Activated T-helper 9 cell treated with anti-CD3 and anti-CD28 coated beads, Interleukin-2, amount 50 U/mL, for 16 hours (primary cell): Measurements from ENCODE around the gene ANHX.
"Not testable (repeated sequence)": the region's sequence is repeated elsewhere in the genome, so short reads cannot be mapped to it uniquely, and the experiment has no call there.

ENCODE experiments used
- DNase-seq: peaks from one replicate; pipeline ENCODE4 v3.0.0-alpha.2; 2020; ENCODE audit warnings: low read depth

The ANHX gene

DNA sequence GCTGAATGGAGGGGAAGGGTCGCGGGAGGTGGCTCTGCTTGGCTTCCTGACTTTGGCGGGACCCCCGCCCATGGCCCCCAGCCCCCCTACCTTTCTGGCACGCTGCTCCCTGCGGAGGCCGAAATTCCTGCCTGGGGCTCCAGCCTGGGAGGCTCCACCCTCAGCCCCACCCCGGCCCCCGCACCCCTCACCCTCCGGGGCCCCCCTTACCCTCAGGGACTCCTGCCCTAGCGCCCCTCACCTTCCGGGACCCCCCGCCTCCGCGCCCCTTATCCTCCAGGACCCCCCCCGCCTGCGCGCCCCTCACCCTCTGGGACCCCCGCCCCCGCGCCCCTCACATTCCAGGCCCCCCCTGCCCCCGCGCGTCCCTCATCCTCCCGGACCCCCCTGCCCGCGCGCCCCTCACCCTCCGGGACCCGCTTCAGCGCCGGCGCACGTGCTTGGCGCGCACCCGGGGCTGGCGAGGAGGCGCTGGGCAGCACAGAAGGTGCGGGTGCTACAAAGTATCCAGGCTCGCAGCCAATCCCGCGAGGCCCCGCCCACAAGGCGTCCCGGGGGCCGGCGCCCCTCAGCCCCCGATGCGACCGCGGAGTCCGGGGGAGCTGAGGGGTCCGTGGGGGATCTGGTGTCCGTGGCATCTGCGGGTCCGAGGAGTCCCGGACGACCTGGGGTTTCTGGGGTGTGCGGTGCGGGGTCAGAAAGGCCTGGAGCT is at the start of gene ANHX:
TSS of gene ANHX (minus strand) at position 477 of the 712 bp plus-strand sequence. CDS start 1,521 bp downstream, outside the sequence.
- DNase-seq, result no peak

DNA sequence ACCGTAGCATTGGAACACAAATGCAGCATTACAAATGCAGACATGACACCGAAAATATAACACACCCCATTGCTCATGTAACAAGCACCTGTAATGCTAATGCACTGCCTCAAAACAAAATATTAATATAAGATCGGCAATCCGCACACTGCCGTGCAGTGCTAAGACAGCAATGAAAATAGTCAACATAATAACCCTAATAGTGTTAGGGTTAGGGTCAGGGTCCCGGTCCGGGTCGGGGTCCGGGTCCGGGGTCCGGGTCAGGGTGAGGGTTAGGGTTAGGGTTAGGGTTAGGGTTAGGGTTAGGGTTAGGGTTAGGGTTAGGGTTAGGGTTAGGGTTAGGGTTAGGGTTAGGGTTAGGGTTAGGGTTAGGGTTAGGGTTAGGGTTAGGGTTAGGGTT is 29.0 kb upstream of the ANHX start:
- not testable (repeated sequence) for DNase-seq

DNA sequence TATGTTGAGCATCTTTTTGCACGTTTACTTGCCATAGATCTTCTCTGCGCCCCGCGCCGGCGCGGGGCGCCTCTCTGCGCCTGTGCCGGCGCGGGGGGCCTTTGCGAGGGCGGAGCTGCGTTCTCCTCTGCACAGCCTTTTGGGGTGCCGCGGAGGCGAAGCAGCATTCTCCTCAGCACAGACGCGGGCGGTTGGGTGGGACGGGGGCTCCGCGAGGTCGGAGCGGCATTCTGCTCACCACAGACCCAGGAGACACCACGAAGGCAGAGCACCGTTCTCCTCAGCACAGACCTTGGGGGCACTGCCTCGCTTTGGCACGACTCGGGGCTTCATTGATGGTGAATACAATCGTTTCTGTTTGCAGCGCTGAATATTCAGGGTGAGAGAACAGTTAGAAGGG is 28.5 kb upstream of the ANHX start:
- DNase-seq, result no peak

DNA sequence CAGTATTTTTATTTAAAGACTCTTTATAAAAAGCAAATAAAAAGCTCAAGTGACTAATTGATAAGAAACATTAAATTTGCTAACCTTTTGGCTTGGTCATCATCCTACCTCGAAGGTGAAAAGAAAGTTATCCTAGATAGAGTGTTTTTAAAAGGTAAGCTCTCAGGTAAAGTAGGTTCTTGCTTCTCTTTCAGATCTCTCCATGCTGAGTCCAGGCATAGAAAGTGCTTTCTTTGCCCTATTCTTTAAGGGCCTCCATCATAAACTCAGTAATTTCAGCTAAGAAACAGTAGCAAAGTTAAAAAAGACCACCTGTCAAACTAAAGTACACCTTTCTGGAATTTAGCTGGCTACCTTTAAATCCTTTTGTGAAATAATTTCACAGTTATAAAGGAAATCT is 20.6 kb upstream of the ANHX start:
- DNase-seq, result no peak

DNA sequence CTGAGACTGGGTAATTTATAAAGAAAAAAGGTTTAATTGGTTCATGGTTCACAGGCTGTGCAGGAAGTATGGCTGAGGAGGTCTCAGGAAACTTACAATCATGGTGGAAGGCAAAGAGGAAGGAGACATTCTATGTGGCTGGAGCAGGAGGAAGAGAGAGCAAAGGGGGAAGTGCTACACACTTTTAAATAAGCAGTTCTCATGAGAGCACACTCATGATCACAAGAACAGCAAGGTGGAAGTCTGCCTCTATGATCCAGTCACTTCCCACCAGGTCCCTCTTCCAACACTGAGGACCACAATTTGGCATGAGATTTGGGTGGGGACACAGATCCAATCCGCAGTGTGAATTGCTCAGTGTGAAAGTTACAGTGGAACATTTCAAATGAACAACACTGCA is 20.2 kb upstream of the ANHX start:
- DNase-seq, result not testable (repeated sequence)

DNA sequence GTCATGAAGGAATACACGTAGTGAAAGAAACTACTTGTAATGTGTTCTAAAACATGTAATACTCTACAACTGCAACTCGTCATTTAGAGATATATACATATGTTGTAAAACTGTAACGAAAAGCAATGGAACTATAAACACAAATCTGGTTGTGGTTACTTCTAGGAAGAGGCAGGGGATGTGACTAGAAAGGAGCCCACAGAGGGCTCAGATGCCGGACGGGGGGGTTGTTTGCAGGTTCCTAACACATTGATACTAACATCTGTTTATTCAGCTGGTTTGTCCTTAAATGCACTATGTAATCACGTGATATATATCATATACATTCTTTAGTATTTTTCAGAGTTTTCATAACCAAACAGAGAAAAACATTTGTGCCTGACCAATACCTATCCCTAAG is 16.1 kb upstream of the ANHX start:
- DNase-seq, result no peak

DNA sequence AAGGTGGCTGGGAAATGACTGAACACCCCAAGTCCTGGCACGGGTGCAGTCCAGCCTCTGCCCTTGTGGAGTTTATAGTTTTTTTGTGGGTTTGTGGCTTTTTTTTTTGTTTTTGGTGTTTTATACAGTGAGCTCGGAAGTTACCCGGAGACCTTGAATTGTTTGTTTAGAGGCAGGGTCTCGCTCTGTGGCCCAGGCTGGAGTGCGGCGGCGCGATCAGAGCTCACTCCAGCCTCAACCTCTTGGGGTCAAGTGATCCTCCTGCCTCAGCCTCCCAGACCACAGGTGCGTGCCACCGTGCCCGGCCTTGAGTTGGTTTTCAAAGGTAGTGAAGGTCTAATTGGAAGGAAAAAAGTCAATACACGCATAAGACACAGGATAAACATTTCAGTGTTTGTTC is 879 bp upstream of the ANHX start:
- no peak for DNase-seq

DNA sequence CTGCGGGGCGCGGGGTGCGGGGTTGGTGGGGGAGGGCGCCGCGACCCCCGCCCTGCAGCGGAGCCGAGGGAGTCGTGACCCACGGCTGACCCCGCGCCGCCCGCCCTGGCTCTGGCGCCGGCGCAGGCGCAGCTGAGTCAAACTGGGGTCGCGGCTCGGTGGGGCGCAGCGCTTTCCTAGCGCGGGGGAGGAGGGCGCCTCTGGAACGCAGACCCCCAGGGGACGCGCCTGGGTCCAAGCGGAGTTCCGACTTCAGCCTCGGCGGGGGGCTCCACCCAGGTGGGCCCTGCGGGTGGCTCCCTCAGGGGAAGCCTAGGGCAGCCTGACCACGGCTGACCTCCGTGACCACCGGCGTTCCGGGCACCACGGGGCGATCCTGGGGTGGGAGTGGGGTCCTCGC is 467 bp upstream of the ANHX start:
- no peak for DNase-seq

DNA sequence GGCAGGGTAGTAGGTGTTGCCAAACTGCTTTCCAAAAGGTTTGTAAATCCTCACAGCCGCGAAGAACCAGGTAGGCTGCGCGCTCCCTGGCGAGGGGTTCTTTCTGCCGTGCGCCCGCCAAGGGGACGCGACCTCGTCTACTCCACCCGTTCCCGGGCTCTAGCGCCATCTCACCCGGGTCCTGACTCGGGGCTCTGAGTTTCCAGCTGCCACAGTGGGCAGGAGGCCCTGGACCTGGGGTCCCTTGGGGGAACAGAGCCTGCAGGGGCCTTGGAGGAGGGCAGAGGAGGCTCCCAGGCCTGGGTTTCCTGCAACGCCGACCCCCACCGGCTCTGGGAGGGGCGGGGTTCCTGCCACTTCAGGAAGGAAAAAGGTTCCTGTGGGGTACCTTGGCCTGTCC is 706 bp downstream of the ANHX start:
- DNase-seq, result no peak

DNA sequence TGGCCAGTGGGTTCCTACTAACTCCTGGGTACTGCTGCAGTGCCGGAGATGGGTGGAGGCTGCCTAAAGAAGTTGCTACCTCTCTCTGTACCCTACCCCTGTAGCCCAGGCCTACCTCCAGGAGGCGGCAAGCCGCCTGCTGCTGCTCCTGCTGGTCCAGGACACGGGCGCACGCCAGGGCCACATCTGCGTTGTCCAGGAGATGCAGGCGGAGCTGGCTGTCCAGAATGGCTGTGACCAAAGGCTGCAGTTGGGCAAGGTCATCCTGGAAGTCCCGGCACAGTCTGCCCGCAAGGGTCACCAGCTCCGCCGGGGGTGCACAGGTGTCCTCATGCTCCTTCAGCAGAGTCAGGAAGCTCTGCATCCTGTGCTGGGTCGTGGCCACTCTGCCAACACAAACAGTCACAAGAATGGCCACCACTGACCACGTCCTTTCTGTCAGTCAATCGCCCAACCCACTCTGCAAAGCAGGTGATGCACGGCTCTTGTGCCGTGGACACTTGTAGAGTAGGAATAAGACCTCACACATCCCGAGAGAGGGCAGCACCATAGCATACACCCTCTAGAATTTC is 1.6 kb downstream of the ANHX start:
- no peak for DNase-seq

DNA sequence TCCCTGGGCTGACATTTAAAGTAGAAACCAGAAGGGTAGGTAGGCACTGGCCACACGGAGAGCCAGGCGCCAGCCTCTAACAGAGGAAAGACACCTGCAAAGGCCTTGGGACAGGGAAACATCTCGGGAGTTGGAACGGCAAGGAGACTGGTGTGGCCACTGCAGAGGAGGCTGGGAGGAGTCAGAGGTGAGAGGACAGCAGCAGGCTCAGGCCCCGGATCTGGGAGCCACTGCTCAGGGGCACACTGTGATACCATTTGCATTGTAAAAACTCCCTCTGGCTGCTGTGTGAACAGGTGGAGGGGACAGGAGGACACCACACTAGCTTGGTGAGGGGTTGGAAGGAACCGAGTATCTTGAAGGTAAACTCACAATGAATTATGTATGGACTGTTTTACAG is 2.7 kb downstream of the ANHX start:
- no peak for DNase-seq

DNA sequence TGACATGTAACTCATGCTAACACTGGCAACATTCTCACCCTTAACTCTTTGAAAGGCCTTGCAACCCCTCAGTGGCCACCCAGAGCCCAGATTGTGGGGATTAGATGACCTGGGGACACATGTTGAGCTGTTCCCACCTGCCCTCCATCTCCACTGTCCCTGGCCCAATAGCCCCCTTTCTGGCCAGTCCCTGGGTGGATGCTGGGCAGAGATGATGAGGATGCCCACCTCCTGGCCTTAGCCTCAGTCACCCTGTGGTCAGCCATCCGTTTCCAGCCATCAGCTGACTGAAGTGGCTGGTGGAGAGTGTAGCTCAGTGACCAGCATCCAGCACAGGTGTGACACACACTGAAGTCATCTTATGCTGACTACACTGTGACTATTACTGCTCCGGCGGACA is 4.7 kb downstream of the ANHX start:
- no peak for DNase-seq

DNA sequence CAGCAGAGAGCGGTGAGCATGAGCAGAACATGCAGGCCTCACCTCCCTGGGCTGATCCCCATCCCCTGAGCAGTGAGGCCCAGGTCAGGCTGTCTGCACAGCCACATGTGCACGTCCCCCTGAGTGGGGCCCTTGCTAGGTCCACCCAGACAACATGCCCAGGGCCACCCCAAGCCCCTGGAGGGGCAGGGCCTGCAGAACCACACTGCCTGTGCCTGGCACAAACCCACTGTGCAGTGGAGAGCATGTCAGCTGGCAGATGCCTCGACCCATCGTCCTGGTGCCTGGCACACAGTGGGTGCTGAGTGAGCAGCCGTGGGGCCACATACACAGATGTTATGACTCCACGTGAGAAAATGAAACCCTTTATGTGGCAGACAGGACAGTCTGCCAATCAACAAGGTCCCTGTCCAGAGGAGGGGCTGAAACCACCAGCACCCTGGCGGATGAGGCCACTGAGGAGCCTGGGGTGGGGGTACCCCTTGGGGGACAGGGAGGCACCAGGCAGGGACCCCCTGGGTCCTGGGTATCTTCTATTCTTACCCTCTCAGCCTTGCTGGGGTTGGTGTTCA is 8.3 kb downstream of the ANHX start:
- no peak for DNase-seq

DNA sequence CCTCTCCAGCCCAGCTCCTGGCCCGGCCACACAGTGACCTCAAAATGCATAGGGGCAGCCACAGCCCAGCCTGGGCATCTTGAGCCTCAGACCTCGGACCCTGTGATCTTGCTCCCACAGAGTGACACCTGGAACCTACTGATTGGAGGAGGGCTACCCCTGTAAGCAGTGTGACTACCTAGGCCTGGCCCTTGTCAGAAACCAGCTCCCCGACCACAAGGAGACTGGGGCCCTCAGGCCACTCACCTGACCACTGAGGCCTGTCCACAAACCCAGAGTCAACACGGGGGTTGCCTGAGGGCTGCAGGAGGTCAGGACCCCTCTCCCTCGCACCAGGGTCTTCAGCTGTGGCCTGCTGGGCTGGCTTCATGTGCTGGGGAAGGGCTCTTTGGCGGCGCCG is 9.0 kb downstream of the ANHX start:
- no peak for DNase-seq

DNA sequence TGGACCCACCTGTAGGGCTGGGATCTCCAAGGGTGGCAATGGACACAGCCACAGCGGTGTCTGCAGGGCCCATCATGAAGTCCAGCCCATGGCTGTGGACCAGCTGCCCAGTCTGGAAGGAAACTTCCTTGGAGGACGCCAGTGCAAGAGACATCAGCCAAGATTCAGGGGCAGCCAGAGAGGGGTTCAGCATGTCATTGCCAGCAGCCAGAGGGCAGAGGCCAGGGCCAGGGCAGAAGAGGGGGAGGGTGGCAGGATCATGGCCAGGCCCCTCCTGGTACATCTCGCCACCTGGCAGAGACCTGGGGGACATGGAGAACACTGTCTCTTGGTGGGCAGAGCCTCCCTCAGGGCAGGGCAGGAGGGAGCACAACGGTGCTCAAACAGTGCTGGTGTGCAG is 10.2 kb downstream of the ANHX start:
- DNase-seq, result no peak

DNA sequence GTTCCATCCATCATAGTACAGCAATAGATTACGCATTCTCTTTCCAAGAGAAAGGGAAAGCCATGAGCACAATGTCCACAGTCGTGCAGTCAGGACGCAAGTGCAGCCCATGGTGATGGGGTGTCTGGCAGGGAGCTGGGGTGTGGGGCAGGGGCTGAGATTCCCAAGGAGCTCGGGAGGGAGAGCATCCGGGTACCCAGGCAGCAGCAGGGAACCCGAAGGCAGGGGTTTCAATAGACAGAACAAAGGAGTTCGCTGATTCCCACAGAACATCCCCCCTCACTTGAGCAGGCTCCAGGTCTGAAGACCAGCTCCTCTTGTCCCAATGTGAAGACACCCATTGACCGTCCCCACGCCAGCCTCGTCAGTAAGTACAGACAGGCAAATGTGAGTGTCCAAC is 13.5 kb downstream of the ANHX start:
- DNase-seq, result no peak

DNA sequence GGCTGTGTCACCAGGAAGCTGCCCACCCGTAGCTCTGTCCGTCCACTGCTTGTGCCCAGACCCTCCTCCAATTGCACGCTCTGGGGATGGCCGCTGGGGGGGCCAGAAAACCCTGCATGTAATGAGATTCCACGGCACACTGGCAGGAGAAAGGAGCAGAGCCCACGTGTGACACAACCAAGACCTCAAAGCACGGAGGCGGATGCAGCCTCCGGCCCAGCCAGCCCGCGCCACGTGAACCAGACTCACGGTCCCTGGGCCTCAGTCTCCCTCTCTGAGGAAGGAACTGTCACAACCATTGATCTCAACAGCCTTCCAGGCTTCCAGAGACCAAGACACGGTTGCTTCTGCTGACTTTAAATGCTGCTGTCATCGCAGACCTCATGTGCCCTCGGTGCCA is 14.4 kb downstream of the ANHX start:
- DNase-seq, result no peak

DNA sequence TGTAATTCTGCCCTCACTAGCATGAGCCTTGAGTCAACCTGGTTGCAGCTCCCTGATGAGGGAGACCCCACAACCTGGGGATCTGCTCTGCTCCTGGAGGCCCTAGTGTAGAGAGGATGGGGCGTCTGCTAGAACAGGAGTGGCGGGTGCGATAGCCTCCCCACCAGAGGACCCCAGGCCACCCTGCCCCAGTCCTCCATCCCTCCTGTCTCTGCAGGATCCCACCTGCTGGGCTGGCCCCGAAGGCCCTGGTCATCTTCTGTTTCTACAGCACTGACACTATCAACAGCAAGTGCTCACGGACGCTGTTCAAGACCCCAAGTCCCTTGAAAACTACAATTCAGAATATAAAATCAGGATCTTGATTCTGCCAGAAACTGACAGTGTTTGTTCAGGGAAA is 15.2 kb downstream of the ANHX start:
- DNase-seq, result no peak

DNA sequence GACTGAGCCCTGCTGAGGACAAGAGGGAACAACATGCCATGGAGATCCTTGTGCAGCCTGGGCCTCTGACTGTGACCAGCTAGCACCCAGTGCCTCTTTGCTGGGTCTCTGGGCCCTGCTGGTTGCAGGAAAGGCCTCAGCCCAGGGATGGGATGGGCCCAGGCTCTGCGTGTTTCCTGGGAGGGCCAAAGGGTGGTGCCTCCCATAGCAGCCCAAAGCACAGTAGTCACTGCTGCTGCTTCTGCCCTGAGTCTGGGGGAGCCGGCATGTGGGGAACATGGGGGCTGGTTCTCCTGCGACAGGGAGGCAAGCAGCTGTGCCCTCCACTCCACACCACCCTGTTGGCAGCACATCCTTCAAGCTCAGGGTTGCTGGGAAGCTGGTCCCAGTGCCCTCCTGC is 18.5 kb downstream of the ANHX start:
- no peak for DNase-seq

DNA sequence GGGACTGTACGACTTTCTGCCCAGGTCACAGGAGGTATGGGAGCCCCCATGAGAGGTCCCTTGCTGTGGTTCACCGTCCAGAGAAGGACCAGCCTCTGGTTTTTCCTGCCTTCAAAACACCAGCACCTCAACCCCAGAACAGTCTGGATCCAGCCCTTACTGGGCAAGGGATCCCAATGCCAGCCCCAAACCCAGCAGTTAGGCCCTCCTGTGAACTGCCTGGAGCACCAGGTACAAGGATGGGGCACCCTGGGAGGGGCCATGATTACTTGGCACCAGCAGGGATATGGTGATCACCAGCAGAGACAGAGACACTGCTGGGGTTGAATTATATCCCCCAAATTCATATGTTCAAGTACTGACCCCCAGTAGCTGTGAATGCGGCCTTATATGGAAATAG is 20.0 kb downstream of the ANHX start:
- DNase-seq, result no peak

DNA sequence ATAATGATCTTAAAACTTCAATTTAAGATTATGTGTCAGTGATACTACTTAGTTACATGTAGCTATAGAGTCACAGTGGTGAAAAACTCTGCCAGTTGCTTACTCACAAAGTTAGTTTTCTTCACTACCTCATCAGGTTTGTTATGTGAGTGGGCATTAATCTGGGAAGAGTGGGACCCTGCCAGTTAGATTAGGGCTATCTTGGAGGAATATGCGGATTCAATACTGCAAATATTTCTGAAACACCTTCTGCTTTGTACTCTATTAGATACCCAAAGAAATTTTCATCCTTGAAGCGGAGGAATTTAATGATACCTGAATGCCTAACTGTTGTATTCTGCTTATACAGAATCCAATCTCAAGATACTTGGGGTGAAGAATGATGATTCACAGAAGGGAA is 29.3 kb downstream of the ANHX start:
- no peak for DNase-seq

DNA sequence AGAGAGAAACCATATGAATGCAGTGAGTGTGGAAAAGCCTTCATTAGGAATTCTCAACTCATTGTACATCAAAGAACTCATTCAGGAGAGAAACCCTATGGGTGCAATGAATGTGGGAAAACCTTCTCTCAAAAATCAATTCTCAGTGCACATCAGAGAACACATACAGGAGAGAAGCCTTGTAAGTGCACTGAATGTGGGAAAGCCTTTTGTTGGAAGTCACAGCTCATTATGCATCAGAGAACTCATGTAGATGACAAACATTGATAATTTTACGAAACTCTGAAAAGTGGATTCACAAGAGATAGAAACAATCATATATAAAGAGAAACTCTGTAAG is 31.4 kb downstream of the ANHX start:
- no peak for DNase-seq

DNA sequence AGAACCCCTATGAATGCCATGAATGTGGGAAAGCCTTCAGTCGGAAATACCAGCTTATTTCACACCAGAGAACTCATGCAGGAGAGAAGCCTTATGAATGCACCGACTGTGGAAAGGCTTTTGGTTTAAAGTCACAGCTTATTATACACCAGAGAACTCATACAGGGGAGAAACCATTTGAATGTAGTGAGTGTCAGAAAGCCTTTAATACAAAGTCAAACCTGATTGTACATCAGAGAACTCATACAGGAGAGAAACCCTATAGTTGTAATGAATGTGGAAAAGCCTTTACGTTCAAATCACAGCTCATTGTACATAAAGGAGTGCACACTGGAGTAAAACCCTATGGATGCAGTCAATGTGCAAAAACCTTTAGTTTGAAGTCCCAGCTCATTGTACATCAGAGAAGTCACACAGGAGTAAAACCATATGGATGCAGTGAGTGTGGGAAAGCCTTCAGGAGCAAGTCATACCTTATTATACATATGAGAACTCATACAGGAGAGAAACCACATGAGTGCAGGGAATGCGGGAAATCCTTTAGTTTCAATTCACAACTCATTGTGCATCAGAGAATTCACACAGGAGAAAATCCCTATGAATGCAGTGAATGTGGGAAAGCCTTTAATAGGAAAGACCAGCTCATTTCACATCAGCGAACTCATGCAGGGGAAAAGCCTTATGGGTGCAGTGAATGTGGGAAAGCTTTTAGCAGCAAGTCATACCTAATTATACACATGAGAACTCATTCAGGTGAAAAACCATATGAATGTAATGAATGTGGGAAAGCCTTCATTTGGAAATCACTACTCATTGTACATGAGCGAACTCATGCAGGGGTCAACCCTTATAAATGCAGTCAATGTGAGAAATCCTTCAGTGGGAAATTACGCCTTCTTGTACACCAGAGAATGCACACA is 32.1 kb downstream of the ANHX start:
- DNase-seq, result no peak
